Fibroblast of skin of right quadriceps (primary cell): ENCODE measurements around the gene PTPN2.
"Not testable (repeated sequence)": the region's sequence is repeated elsewhere in the genome, so short reads cannot be mapped to it uniquely, and the experiment has no call there.

ENCODE experiments used
- DNase-seq: peaks from one replicate; pipeline ENCODE4 v3.0.0-alpha.2; 2013

PTPN2 gene

DNA sequence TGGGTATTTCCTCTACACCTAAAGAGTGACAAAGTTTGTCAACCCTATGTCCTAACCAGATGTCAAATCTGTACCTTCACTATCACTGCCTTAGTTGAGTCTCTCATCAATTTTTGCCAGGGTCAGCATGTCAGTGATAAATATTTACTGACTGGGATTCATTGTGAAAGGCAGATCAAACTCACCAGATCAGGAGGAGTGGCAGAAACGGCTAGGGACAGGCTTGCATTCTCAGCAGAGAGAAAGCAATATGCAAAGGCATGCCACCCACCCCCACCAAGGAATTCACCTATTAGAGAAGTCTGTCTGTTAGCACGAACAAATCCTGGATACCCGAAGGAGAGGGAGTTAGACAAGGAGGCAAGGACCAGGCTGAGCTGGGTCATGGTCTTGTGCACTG, 62.6 kb downstream of the PTPN2 start:
- DNase-seq: no peak

DNA sequence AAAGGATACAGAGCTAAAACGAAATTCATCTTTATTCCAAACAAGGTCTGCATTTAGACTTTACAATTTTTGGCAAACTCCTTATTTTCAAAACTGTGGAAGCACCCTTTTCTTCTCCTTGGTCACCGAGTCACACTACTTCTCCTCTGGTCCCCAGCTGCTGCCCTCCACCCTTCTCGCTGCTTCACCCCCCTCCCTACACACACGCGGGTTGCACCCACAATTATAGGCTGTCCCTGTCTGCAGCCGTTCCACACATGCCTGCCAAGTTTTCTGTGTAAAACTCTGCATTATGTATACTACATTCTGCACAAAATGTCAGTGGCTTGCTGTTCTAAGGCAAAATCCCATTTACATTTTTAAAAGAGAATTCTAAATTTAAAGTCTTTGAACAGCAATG, 63.5 kb downstream of the PTPN2 start:
- DNase-seq: no peak

DNA sequence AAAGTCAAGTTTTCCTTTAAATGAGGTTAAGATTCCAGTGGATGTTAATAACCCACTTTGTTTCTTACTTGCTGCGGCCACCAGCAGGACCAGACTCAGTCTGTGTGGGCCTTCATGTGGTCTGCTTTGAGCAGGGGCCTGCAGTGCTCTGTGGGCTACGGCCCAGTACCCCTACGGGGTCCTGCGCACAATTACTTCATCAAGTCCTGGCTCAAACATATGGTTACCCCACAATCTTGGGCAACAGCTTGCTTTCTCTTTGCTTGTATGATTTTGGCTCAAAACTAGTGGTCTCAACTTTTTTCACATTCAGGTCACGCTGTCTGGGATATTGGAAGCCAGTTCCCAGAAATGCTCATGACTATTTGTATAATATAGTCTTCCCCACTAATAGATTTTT, 64.2 kb downstream of the PTPN2 start:
- no peak for DNase-seq

DNA sequence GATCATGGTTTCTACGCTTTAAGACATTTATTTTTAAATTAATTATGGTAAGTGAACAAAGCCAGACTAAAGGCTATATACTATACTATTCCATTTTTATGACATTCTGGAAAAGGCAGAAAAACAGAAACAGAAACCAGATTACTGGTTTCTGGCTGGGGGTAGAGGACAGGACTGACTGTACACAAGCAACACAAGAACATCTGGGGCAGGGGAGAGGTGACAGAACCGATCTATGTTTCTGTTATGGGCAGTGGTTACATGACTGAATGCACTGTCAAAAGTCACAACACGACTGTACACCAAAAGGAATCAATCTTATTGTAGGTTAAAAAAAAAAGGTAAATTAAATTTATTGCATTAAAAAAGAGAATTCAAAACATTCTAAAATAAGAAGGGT, 64.7 kb downstream of the PTPN2 start:
- no peak for DNase-seq

DNA sequence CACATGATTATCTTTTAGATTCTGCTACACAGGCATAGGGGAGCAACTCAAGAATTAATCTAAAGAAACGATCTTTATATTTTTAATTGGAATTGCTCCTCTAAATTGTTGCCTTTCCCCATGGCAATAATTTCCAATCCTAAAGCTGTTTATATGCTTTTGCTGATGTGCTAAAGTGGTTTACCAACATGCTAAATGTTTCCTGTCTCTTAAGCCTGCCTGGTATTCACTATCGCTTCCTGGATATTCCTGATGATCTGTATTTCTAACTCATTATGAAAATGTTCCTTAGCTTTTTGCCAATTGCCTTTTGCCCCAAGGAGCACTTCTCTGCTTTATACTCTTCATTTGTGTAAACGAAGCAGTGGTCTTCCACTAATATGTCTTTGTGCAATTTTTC, 65.8 kb downstream of the PTPN2 start:
- no peak for DNase-seq

GRCh38 chr18:12816451-12816850, 67.6 kb downstream of the PTPN2 start:
- no peak for DNase-seq

- DNase-seq: no peak
These were observed 72.7 kb downstream of the PTPN2 start for GRCh38 chr18:12811191-12811950.

DNA sequence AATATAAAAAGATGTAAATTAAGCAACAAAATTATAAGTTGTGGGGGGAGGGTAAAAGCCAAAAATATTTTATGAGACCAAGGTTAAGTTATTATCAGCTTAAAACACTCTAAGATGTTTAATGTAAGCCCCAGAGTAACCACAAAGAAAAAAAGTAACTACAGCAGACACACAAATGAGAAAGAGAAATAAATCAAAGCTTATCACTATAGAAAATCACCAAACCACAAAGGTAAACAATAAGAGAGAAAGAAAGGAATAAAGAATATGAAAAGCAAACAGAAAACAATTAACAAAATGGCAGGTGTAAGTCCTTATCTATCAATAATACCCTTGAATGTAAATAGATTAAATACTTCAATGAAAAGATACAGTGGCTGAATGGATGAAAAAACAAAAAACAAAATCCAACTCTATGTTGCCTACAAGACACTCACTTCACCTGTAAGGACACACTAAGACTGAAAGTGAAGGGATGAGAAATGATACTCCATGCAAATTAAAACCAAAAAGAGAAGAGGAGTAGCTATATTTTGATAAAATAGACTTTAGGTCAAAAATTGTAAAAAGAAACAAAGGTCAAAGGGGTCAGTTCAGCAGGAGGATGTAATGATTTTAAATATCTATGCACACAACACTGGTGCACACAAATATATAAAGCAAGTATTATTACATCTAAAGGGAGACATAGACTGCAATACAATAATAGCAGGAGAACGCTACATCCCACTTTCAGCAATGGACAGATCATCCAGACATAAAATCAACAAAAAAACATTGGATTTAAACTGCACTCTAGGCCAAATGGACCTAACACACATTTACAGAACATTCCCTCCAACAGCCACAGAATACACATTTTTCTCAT, 80.7 kb downstream of the PTPN2 start:
- no peak for DNase-seq

DNA sequence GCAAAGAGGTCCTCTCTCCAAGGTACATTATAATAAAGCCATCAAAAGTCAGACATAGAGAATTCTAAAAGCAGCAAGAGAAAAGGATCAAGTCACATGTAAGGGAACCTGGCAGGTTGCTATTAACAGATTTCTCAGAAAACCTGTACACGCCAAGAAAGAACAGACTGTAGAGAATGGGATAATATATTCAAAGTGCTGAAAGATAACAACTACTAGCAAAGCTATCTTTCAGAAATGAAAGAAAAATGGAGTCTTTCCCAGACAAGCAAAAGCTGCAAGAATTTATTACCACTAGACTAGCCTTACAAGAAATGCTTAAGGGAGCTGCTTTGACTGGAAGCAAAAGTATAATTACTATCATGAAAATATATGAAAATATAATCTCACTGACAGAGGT, 81.5 kb downstream of the PTPN2 start:
- no peak for DNase-seq

DNA sequence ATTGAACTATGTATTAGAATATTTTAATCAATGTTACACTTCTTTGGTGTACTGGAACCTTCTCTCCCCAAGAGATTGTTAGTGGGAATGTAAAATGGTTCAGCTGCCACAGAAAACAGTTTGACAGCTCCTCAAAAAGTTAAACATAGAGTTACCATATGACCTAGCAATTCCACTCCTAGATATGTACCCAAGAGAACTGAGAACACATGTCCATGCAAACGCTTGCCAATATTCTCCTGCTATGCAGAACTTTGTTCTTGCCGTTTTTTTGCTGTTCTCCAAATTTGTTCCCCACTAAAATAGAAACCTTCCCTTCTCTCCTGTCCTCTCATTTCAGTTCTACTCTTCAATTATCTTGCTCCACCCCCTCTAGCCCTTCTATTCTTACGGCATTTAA, 87.6 kb downstream of the PTPN2 start:
- DNase-seq: no peak

DNA sequence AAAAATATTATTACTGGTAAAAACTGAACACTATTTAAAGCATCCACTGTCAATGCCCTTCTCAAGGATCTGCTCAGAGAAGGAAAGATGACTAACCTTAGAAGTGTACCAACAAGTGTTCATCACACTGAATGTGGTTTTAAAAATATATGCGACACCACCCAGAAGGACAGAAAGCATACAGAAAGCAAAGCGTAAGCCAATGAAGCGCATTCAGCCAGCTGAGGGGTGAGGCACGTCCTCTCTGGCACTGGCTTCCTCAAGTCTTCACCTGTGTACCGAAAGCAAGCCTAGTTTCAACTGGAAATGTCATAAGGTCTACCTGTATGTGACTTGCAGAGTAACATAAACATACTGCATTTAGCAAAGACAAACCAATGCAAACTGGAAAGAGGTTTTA, 92.4 kb downstream of the PTPN2 start:
- DNase-seq: no peak

DNA sequence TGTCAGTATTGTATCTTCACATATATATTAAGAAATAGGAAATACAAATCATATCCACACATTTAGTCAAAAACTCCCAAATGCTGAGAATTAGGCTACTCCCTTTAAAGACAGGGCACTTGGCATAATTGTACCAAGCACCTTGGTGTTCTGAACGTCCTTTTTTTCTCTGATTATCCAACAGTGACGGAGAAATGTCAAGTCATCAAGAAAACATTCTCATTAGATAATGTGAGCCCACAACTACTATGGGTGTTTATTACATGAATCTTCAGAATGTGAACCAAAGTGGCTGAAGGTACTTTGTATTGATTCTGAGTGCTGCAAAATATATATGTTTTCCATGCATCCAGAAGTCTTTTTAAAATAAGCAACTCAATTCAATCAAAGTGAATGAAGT, 97.4 kb downstream of the PTPN2 start:
- DNase-seq: no peak

DNA sequence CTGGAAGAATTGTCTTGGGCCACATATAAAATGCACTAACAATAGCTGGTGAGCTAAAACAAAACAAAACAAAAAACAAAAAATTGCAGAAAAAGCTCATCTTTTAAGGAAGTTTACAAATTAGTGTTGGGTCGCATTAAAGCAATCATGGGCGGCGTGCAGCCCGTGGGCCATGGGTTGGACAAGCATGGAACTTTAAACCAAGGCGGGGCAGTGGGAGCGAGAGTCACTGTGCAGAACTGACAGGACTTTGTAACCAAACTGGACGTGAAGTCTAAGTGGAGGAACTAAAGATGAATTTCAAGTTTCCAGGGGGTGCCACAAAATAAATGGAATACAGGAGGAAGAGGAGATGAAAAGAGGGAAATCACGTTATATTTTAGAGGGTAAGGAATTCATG, 100.5 kb downstream of the PTPN2 start:
- DNase-seq: no peak

- no peak for DNase-seq
These were observed 101.5 kb downstream of the PTPN2 start for GRCh38 chr18:12782521-12782920.

DNA sequence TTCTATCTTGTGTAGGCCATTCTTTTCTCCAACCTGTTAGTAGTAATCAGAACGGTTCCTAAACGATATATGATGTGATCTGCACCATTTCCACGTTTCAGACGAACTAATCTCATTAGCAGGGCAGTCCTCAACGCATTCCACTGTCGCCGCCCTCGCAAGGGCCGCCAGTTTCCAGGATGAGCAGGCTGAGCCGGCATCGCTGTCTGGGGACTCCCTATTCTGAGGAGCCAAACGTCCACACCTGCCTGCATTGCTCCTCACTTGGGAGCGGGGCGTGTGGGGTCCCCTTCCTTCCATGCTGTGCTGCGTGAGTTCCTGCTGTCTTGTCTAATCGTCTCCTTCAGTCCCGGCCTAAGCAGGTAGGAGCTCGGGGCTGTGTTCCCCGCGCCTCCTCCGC, 104.6 kb downstream of the PTPN2 start:
- DNase-seq: no peak

- DNase-seq: no peak
These were observed 105.0 kb downstream of the PTPN2 start for GRCh38 chr18:12779043-12779442.

- no peak for DNase-seq
These were observed 106.5 kb downstream of the PTPN2 start for GRCh38 chr18:12777500-12777944.

- DNase-seq: no peak
These were observed 107.1 kb downstream of the PTPN2 start for GRCh38 chr18:12776821-12777471.

- DNase-seq: not testable (repeated sequence)
These were observed 107.6 kb downstream of the PTPN2 start for GRCh38 chr18:12776415-12776814.

DNA sequence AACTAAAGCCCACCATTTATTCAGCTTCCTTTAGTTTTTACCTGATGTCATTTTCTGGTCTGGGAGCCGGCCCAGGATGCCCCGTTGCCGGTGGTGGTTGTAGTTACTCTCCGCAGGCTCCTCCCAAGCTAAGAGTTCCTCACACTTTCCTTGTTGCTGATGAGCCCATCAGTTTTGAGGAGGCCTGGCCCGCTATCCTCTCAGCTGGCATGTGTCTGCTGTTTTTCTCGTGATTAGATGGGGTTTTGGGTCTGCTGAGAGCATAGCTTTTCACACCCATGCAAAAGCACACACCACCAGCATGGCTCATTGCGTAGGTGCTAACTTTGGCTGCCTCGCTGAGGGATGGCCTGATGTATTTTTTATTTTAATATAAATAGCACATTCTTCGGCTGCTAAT, 109.1 kb downstream of the PTPN2 start:
- DNase-seq: no peak

- no peak for DNase-seq
These were observed 110.7 kb downstream of the PTPN2 start for GRCh38 chr18:12773369-12773768.

DNA sequence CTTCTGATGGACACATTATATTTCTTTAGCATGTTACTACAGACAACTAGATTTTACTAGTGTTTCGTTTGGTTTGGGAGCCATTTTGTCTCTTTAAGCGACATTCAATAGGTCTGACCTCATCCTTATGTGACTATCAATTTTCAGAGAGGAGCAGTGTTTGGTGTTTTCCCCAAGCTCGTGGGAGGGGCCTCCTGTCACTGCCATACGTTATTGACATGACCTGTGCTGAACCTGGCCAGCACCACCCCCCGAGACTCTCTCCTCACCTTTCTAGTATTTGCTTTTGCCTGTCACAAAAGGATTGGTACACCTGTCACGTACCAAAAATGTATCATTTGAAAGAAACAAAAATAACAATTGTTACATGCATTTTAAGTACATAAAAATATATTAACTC, 111.9 kb downstream of the PTPN2 start:
- DNase-seq: no peak

DNA sequence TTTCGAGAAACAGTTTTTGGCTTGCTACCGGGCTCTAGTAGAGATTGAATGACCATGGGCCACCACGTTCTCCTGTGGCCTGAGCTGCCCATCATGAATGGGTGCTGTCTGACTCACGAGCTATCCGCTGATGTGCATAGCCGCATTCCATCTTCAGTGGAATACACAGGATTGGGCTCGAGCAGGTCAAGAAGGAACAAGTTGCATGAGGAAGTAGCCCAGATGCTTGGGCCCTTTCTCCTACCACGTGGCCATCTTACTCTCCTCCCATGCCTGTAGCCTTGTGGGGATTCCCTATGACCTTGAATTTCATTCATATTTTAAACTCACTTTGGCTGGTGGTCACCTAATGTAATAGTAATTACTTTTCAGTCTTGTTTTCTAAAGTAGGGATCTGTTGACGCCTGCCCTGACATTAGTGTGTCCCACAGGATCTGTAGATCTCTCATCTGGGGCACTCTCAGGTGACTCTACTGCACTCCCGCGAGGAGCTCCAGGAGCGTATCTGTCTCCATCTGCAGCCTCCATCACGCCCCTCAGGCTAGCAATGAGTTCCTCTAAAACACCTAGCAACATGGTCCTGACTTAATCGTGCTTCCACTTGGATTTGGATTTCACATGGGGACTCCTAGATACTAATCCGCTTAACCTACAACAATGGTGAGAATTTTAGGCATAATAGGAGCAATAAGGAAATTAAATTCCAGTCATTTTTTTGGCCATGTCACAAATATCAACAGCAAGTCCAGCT, 113.4 kb downstream of the PTPN2 start:
- DNase-seq: no peak
